A673 (cell line): ENCODE results near the gene ACSF3. TPM values are rescaled to one million over a fixed set of nuclear protein-coding genes. Genes with fewer than 3 reads are reported as not detected.

Experiments
- BruUV-seq: library from RNA; stranded (reverse); fragments of 400-500 nt; replicated peaks from 2 replicates; lab custom pipeline; 2021; lab: Mats Ljungman, UMichigan
- CTCF ChIA-PET: fragments of 300-600 bp; sonication (Branson Sonifier 250); formaldehyde crosslinking; loops from one replicate; lab custom pipeline; 2022; ENCODE audit warnings: antibody characterized with exemption; lab: Charles Lee
- POLR2A ChIA-PET: fragments of 300-600 bp; sonication (Branson Sonifier 250); formaldehyde crosslinking; loops from one replicate; lab custom pipeline; 2022; ENCODE audit warnings: antibody characterized with exemption; ENCODE audit not compliant: low non-redundant PET; lab: Charles Lee
- DNase-seq: peaks from one replicate; pipeline ENCODE4 v3.0.0-alpha.2; 2015; ENCODE audit warnings: low spot score
- H3K27ac ChIP-seq: fragments of 200-600 bp; sonication (generic); 2 replicates; pipeline ENCODE4 v1.5.1; 2016; ENCODE audit warnings: mixed run types, low read depth, mild to moderate bottlenecking, mixed read lengths, antibody characterized with exemption, low read length; ENCODE audit not compliant: poor library complexity, severe bottlenecking
- H3K27me3 ChIP-seq: fragments of 200-600 bp; sonication (generic); replicated peaks from 2 replicates; pipeline ENCODE4 v1.6.1; 2017; ENCODE audit warnings: mixed run types, low read depth, mild to moderate bottlenecking, mixed read lengths, antibody characterized with exemption, low read length; ENCODE audit not compliant: insufficient read depth, poor library complexity
- H3K36me3 ChIP-seq: fragments of 200-600 bp; sonication (generic); 2 replicates; pipeline ENCODE4 v1.6.1; 2016; ENCODE audit warnings: mixed run types, mild to moderate bottlenecking, mixed read lengths, antibody characterized with exemption, low read length; ENCODE audit not compliant: insufficient read depth, poor library complexity, severe bottlenecking
- H3K4me1 ChIP-seq: fragments of 200-600 bp; sonication (generic); 2 replicates; pipeline ENCODE4 v1.6.1; 2017; ENCODE audit warnings: mixed run types, mild to moderate bottlenecking, mixed read lengths, antibody characterized with exemption, low read length; ENCODE audit not compliant: insufficient read depth, poor library complexity, severe bottlenecking
- H3K4me3 ChIP-seq: fragments of 200-600 bp; sonication (generic); 2 replicates; pipeline ENCODE4 v1.5.1; 2016; ENCODE audit warnings: low read depth, mixed run types, mild to moderate bottlenecking, mixed read lengths, low read length; ENCODE audit not compliant: poor library complexity, severe bottlenecking
- H3K9me3 ChIP-seq: fragments of 200-600 bp; sonication (generic); 2 replicates; pipeline ENCODE4 v1.6.1; 2016; ENCODE audit warnings: mixed run types, low read depth, mild to moderate bottlenecking, mixed read lengths, antibody characterized with exemption, low read length; ENCODE audit not compliant: poor library complexity, severe bottlenecking
- CTCF ChIP-seq: fragments of 300-800, 200-600 bp; sonication (generic); conservative IDR thresholded peaks from 2 replicates; pipeline ENCODE4 v1.5.1; 2017; ENCODE audit warnings: low read depth, mild to moderate bottlenecking, antibody characterized with exemption, low read length, moderate library complexity, mixed read lengths
- EZH2 ChIP-seq: fragments of 200-600 bp; sonication (generic); IDR thresholded peaks from 2 replicates; pipeline ENCODE4 v1.6.1; 2017; ENCODE audit warnings: borderline replicate concordance, low read depth, mild to moderate bottlenecking, mixed read lengths, antibody characterized with exemption, low read length; ENCODE audit not compliant: poor library complexity, severe bottlenecking
- intact Hi-C: fragments of 100-400 bp; cut with micrococcal nuclease; formaldehyde crosslinking; loops from one replicate; pipeline ENCODE4 v1.10.0; 2022; ENCODE audit not compliant: unreplicated experiment
- total RNA-seq: library from RNA; stranded (reverse); gene quantifications from 2 replicates; pipeline ENCODE4 v1.2.3, GENCODE V29; 2021

The ACSF3 gene
- total RNA-seq, 1 experiment from 2014 or later = 27.7 TPM

- ChIA-PET CTCF (no interaction called here), POLR2A (no interaction called here)
- H3K27ac ChIP-seq = no peak overlapping the region
- BruUV-seq = no TSS peak
- TF ChIP-seq CTCF (no peak), EZH2 (no peak)
- H3K27me3 ChIP-seq = peaks cover 13% of the 10 kb centered on the region
- no peak overlapping the region for H3K4me3 ChIP-seq
- no peaks in the 10 kb centered on the region for H3K9me3 ChIP-seq
- H3K4me1 ChIP-seq = peaks cover 14% of the 10 kb centered on the region
- intact Hi-C loops = no loop called here
- DNase-seq = no peak
- no peaks in the 10 kb centered on the region for H3K36me3 ChIP-seq
Observed at GRCh38 chr16:89197033-89197632, 103.5 kb downstream of the ACSF3 start.

GRCh38 chr16:89197633-89198416 is 104.2 kb downstream of the ACSF3 start:
- H3K4me1 ChIP-seq = peaks cover 14% of the 10 kb centered on the region
- H3K9me3 ChIP-seq = no peaks in the 10 kb centered on the region
- no TSS peak for BruUV-seq
- DNase-seq = no peak
- no peaks in the 10 kb centered on the region for H3K36me3 ChIP-seq
- H3K4me3 ChIP-seq = no peak overlapping the region
- intact Hi-C loops = no loop called here
- POLR2A ChIA-PET = no interaction called here
- CTCF ChIA-PET = no interaction called here
- H3K27ac ChIP-seq = no peak overlapping the region
- TF ChIP-seq CTCF (no peak), EZH2 (no peak)
- H3K27me3 ChIP-seq = peaks cover 18% of the 10 kb centered on the region

- TF ChIP-seq EZH2 = no peak
- no peak for TF ChIP-seq CTCF
- no peak overlapping the region for H3K27ac ChIP-seq
- H3K27me3 ChIP-seq = peaks cover 24% of the 10 kb centered on the region
- no peaks in the 10 kb centered on the region for H3K36me3 ChIP-seq
- no peak overlapping the region for H3K4me3 ChIP-seq
- POLR2A ChIA-PET = no interaction called here
- no TSS peak for BruUV-seq
- CTCF ChIA-PET = no interaction called here
- no peak for DNase-seq
- peaks cover 10% of the 10 kb centered on the region for H3K4me1 ChIP-seq
- intact Hi-C loops = no loop called here
- no peaks in the 10 kb centered on the region for H3K9me3 ChIP-seq
Observed at GRCh38 chr16:89198417-89199240, 105.0 kb downstream of the ACSF3 start.
